Cardiac muscle cell (in vitro differentiated cells and primary cell): ENCODE measurements around the gene MLIP. TPM values are rescaled to one million over a fixed set of nuclear protein-coding genes. Genes with fewer than 3 reads are reported as not detected.

Experiments used
- DNase-seq, 2 donors: peaks; one replicate each; pipeline versions ENCODE4 v3.0.0 to v3.0.0-alpha.2; 2010 to 2017; ENCODE audit warnings: low read depth in 1 of 2, low spot score in 1 of 2
- H3K27ac ChIP-seq: fragments of 200-600 bp; sonication (generic); 2 replicates; pipeline ENCODE4 v1.5.1; 2016
- H3K27me3 ChIP-seq: fragments of 200-600 bp; sonication (generic); 2 replicates; pipeline ENCODE4 v1.6.0; 2016; ENCODE audit warnings: control low read depth
- H3K36me3 ChIP-seq: fragments of 200-600 bp; sonication (generic); 2 replicates; pipeline ENCODE4 v1.5.1; 2016; ENCODE audit warnings: control low read depth
- H3K4me1 ChIP-seq: fragments of 200-600 bp; sonication (generic); 2 replicates; pipeline ENCODE4 v1.8.1; 2017; ENCODE audit warnings: low read depth, mild to moderate bottlenecking, mixed run types
- H3K4me3 ChIP-seq: fragments of 200-600 bp; sonication (generic); 2 replicates; pipeline ENCODE4 v1.5.1; 2016; ENCODE audit warnings: mild to moderate bottlenecking
- H3K9me3 ChIP-seq: fragments of 200-600 bp; sonication (generic); 2 replicates; pipeline ENCODE4 v1.5.1; 2017; ENCODE audit warnings: low read depth, mild to moderate bottlenecking, control low read depth
- polyA plus RNA-seq: library from polyadenylated mRNA; unstranded; fragments of >200 nt; fragmentation: Nextera tagmentation; extraction: Ambion mirVana; gene quantifications from 2 replicates; pipeline ENCODE4 v1.2.1, GENCODE V29; 2016
- total RNA-seq: library from RNA; depleted of rRNA; stranded (reverse); fragments of >200 nt; gene quantifications from 2 replicates; pipeline ENCODE4 v1.2.3, GENCODE V29; 2016
- TF ChIP-seq, protein P1 (sequence below): IDR thresholded peaks from 2 replicates; pipeline ENCODE4 v1.5.1; 2012; ENCODE audit warnings: low read depth, mild to moderate bottlenecking, low read length

MLIP gene
- total and polyA plus RNA-seq, 2 experiments from 2014 or later, result 60.5 to 68.9 TPM

GRCh38 chr6:54179152-54179551 is 67.9 kb downstream of the MLIP start:
- TF ChIP-seq, protein P1, sequence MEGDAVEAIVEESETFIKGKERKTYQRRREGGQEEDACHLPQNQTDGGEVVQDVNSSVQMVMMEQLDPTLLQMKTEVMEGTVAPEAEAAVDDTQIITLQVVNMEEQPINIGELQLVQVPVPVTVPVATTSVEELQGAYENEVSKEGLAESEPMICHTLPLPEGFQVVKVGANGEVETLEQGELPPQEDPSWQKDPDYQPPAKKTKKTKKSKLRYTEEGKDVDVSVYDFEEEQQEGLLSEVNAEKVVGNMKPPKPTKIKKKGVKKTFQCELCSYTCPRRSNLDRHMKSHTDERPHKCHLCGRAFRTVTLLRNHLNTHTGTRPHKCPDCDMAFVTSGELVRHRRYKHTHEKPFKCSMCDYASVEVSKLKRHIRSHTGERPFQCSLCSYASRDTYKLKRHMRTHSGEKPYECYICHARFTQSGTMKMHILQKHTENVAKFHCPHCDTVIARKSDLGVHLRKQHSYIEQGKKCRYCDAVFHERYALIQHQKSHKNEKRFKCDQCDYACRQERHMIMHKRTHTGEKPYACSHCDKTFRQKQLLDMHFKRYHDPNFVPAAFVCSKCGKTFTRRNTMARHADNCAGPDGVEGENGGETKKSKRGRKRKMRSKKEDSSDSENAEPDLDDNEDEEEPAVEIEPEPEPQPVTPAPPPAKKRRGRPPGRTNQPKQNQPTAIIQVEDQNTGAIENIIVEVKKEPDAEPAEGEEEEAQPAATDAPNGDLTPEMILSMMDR, result no peak
- Histone ChIP-seq H3K4me3 (no peak overlapping the region), H3K27me3 (no peaks in the 10 kb centered on the region), H3K27ac (no peak overlapping the region), H3K9me3 (no peaks in the 10 kb centered on the region), H3K4me1 (no peaks in the 10 kb centered on the region), H3K36me3 (no peaks in the 10 kb centered on the region)
- DNase-seq, result no peak

DNA sequence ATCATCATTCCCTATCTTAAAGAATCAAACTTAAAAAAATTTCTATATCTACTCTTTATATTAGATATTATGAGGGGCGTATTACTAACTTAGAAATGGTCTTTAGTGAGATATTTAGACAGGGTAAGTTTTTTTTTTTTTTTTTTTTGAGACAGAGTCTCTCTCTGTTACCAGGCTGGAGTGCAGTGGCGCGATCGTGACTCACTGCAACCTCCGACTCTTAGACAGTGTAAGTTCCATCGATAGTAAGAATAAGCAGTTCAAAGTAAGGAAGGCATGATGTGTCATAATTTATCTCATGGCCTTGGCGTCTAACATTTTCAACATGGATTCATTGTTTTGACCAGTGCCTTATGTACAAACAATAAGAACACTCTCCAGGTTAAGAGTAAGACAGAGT is 72.4 kb downstream of the MLIP start:
- no peaks in the 10 kb centered on the region for H3K4me1 ChIP-seq
- DNase-seq, result no peak
- H3K27ac ChIP-seq, result no peak overlapping the region
- H3K27me3 ChIP-seq, result no peaks in the 10 kb centered on the region
- H3K9me3 ChIP-seq, result no peaks in the 10 kb centered on the region
- TF ChIP-seq, protein P1, result no peak
- no peaks in the 10 kb centered on the region for H3K36me3 ChIP-seq
- H3K4me3 ChIP-seq, result no peak overlapping the region

GRCh38 chr6:54185885-54186284 is 74.6 kb downstream of the MLIP start:
- Histone ChIP-seq H3K9me3 (no peaks in the 10 kb centered on the region), H3K4me1 (no peaks in the 10 kb centered on the region), H3K4me3 (no peak overlapping the region), H3K27me3 (no peaks in the 10 kb centered on the region), H3K36me3 (no peaks in the 10 kb centered on the region), H3K27ac (no peak overlapping the region)
- TF ChIP-seq, protein P1, result no peak
- no peak for DNase-seq

- H3K27ac ChIP-seq, result no peak overlapping the region
- no peaks in the 10 kb centered on the region for H3K27me3 ChIP-seq
- peak in 1 of 2 donors; percentile 12 for DNase-seq
- no peaks in the 10 kb centered on the region for H3K9me3 ChIP-seq
- no peak overlapping the region for H3K4me3 ChIP-seq
- H3K36me3 ChIP-seq, result peaks cover 3% of the 10 kb centered on the region
- TF ChIP-seq, protein P1, result no peak
- H3K4me1 ChIP-seq, result no peaks in the 10 kb centered on the region
Observed at GRCh38 chr6:54188846-54189245, 77.6 kb downstream of the MLIP start.

GRCh38 chr6:54191461-54191860 is 80.2 kb downstream of the MLIP start:
- no peak overlapping the region for H3K27ac ChIP-seq
- no peaks in the 10 kb centered on the region for H3K9me3 ChIP-seq
- DNase-seq, result peak in 1 of 2 donors; percentile 81
- TF ChIP-seq, protein P1, result no peak
- no peaks in the 10 kb centered on the region for H3K27me3 ChIP-seq
- H3K4me3 ChIP-seq, result no peak overlapping the region
- peaks cover 3% of the 10 kb centered on the region for H3K36me3 ChIP-seq
- H3K4me1 ChIP-seq, result no peaks in the 10 kb centered on the region

DNA sequence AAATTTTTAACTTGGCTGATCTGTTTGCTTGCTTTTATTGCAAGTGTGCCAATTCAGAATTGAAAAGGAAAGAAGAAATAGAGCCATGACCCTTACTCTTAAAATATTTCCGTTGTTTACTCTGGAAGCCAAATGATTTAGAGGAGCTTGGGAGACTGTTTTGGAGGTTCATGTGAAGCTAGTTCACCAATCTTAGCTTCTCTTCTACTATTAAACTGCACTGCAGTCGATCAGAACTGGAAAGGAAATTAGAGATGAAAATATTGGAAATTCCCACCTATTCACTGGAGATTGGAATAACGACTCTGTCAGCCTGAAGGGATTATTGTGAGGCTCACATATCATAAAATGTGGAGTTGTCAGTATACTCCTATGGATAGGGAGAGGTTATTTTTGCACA is 81.8 kb downstream of the MLIP start:
- TF ChIP-seq, protein P1, result no peak
- no peak for DNase-seq
- no peak overlapping the region for H3K4me3 ChIP-seq
- H3K9me3 ChIP-seq, result no peaks in the 10 kb centered on the region
- H3K27ac ChIP-seq, result no peak overlapping the region
- no peaks in the 10 kb centered on the region for H3K4me1 ChIP-seq
- H3K27me3 ChIP-seq, result no peaks in the 10 kb centered on the region
- H3K36me3 ChIP-seq, result peaks cover 3% of the 10 kb centered on the region
